ENCODE results near the gene PDZK1IP1.

DNA sequence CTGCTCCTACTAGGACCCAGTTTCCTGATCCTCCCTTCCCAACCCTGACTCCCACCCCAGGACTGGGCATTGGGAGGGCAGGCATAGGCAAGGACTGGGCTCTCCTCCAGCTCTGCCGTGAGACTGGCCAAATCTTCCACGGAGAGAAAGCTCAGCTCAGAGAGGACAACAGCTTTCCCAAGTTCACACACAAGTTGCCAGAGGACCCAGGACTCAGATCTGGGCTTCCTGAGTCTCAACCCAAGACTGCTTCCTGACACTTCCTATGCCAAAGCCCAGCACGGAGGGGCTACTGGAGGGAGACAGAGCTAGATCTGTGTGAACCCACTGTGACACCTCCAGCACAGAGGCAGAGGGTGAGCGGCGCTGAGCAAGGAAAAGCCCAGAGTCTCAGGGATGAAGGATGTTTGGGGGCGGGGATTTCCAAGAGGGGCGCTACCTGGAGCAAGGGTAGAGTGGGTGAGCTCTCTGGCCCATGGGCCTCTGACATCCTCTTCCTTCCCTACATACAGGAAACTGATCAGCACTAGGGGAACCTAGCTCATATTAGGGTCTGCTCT is 7.1 kb downstream of the PDZK1IP1 start:
- TF ChIP-seq, protein P1, sequence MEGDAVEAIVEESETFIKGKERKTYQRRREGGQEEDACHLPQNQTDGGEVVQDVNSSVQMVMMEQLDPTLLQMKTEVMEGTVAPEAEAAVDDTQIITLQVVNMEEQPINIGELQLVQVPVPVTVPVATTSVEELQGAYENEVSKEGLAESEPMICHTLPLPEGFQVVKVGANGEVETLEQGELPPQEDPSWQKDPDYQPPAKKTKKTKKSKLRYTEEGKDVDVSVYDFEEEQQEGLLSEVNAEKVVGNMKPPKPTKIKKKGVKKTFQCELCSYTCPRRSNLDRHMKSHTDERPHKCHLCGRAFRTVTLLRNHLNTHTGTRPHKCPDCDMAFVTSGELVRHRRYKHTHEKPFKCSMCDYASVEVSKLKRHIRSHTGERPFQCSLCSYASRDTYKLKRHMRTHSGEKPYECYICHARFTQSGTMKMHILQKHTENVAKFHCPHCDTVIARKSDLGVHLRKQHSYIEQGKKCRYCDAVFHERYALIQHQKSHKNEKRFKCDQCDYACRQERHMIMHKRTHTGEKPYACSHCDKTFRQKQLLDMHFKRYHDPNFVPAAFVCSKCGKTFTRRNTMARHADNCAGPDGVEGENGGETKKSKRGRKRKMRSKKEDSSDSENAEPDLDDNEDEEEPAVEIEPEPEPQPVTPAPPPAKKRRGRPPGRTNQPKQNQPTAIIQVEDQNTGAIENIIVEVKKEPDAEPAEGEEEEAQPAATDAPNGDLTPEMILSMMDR (IDR thresholded peaks at IDR 0.05) = no peak
- no peak for TF ChIP-seq POLR2A (IDR thresholded peaks at IDR 0.05)

Measured in lower leg skin (tissue), 3 donors.